HCT116 (cell line): ENCODE results near the gene DNAH10. TPM values are rescaled to one million over a fixed set of nuclear protein-coding genes. Genes with fewer than 3 reads are reported as not detected.

Experiments
- ATAC-seq: fragments of 200-7000 bp; cut with Tn5 transposase; 2 replicates; pipeline ENCODE4 v1.9.1; 2020; ENCODE audit warnings: mild to moderate bottlenecking, moderate library complexity
- BruUV-seq: library from RNA; stranded (reverse); fragments of 400-500 nt; replicated peaks from 2 replicates; lab custom pipeline; 2021; lab: Mats Ljungman, UMichigan
- CTCF ChIA-PET: fragments of 300-600 bp; sonication (Branson Sonifier 250); formaldehyde crosslinking; loops from one replicate; lab custom pipeline; 2021; ENCODE audit warnings: antibody characterized with exemption; lab: Charles Lee
- POLR2A ChIA-PET: fragments of 300-600, 350-600 bp; sonication (Branson Sonifier 250); formaldehyde crosslinking; loops from one replicate; lab custom pipeline; 2021; ENCODE audit warnings: antibody characterized with exemption; lab: Charles Lee
- RAD21 ChIA-PET, 2 experiments: fragments of 300-600 bp; sonication (Branson Sonifier 250); formaldehyde crosslinking; loops; one replicate each; lab custom pipeline; 2023; ENCODE audit warnings: low total read pairs in 2 of 2; ENCODE audit not compliant: uncharacterized antibody in 2 of 2, unreplicated experiment in 2 of 2, low non-redundant PET in 1 of 2; lab: Charles Lee
- DNase-seq: peaks from one replicate; pipeline ENCODE4 v3.0.0-alpha.2; 2010; ENCODE audit warnings: low read depth, low spot score
- H2AFZ ChIP-seq: fragments of 200-600 bp; shearing (Covaris generic), sonication (generic); 2 replicates; pipeline ENCODE4 v1.6.1; 2017; ENCODE audit warnings: low read depth, mixed run types, mixed read lengths, antibody characterized with exemption, low read length; ENCODE audit not compliant: poor library complexity, severe bottlenecking
- H3K27ac ChIP-seq: 2 replicates; pipeline ENCODE4 v1.5.1; 2012; ENCODE audit warnings: low read depth, low read length
- H3K27me3 ChIP-seq: fragments of 200-600 bp; sonication (generic); 2 replicates; pipeline ENCODE4 v1.6.1; 2016; ENCODE audit warnings: mixed run types, low read length, mixed read lengths; ENCODE audit not compliant: insufficient read depth
- H3K36me3 ChIP-seq, 2 experiments: fragments of 200-500 bp in 1 of 2; fragments of 200-600 bp in 1 of 2; sonication (Bioruptor generic) in 1 of 2; sonication (generic) in 1 of 2; 2 replicates each; pipeline versions ENCODE4 v1.5.1 to v1.6.1; 2014 to 2016; ENCODE audit warnings: low read length in 2 of 2, inconsistent platforms in 1 of 2, mixed read lengths in 1 of 2, mixed run types in 1 of 2; ENCODE audit not compliant: insufficient read depth in 2 of 2, control insufficient read depth in 1 of 2
- H3K4me1 ChIP-seq, 2 experiments: fragments of 200-600 bp in 1 of 2; sonication (generic) in 1 of 2; 2 replicates each; pipeline versions ENCODE4 v1.5.1 to v1.6.1; 2012 to 2017; ENCODE audit warnings: low read length in 2 of 2, inconsistent platforms in 1 of 2, mild to moderate bottlenecking in 1 of 2, mixed read lengths in 1 of 2, mixed run types in 1 of 2, moderate library complexity in 1 of 2; ENCODE audit not compliant: insufficient read depth in 2 of 2, control insufficient read depth in 1 of 2
- H3K4me2 ChIP-seq: fragments of 200-600 bp; sonication (generic); 2 replicates; pipeline ENCODE4 v1.6.1; 2017; ENCODE audit warnings: mixed run types, low read length, mixed read lengths
- H3K4me3 ChIP-seq, 2 experiments: fragments of 200-600 bp in 1 of 2; sonication (generic) in 1 of 2; replicated peaks in 1 of 2; 2 replicates each; pipeline ENCODE4 v1.5.1; 2011 to 2016; ENCODE audit warnings: low read length in 2 of 2, control low read depth in 1 of 2, low read depth in 1 of 2, mild to moderate bottlenecking in 1 of 2, mixed read lengths in 1 of 2, mixed run types in 1 of 2
- H3K79me2 ChIP-seq: fragments of 200-600 bp; sonication (generic); 2 replicates; pipeline ENCODE4 v1.6.1; 2017; ENCODE audit warnings: mild to moderate bottlenecking, mixed run types, low read length, moderate library complexity, mixed read lengths; ENCODE audit not compliant: insufficient read depth
- H3K9ac ChIP-seq: fragments of 200-600 bp; sonication (generic); 2 replicates; pipeline ENCODE4 v1.6.1; 2016; ENCODE audit warnings: low read length, mixed read lengths
- H3K9me2 ChIP-seq: fragments of 200-600 bp; sonication (generic), shearing (Covaris generic); 2 replicates; pipeline ENCODE4 v1.6.1; 2017; ENCODE audit warnings: mixed run types, mild to moderate bottlenecking, moderate library complexity; ENCODE audit not compliant: insufficient read depth
- H3K9me3 ChIP-seq, 2 experiments: fragments of 200-500 bp in 1 of 2; fragments of 200-600 bp in 1 of 2; sonication (Bioruptor generic) in 1 of 2; sonication (generic) in 1 of 2; 2 replicates each; pipeline ENCODE4 v1.6.1; 2014 to 2017; ENCODE audit warnings: low read length in 2 of 2, mixed read lengths in 2 of 2, inconsistent platforms in 1 of 2, low read depth in 1 of 2, mild to moderate bottlenecking in 1 of 2, mixed run types in 1 of 2, moderate library complexity in 1 of 2; ENCODE audit not compliant: control insufficient read depth in 1 of 2, insufficient read depth in 1 of 2
- H4K20me1 ChIP-seq: fragments of 200-600 bp; sonication (generic), shearing (Covaris generic); 2 replicates; pipeline ENCODE4 v1.6.1; 2017; ENCODE audit warnings: mixed run types, mild to moderate bottlenecking, moderate library complexity; ENCODE audit not compliant: insufficient read depth
- CBX3 ChIP-seq: IDR thresholded peaks from 2 replicates; pipeline ENCODE4 v1.6.1; 2012; ENCODE audit warnings: low read depth
- CEBPB ChIP-seq: IDR thresholded peaks from 2 replicates; pipeline ENCODE4 v1.6.1; 2012; ENCODE audit warnings: low read depth
- EGR1 ChIP-seq: IDR thresholded peaks from 2 replicates; pipeline ENCODE4 v1.6.1; 2012; ENCODE audit warnings: low read depth
- EZH2 ChIP-seq: fragments of 200-600 bp; sonication (generic); IDR thresholded peaks from 2 replicates; pipeline ENCODE4 v1.6.1; 2017; ENCODE audit warnings: antibody characterized with exemption, mixed run types
- FOSL1 ChIP-seq: IDR thresholded peaks from 2 replicates; pipeline ENCODE4 v1.6.1; 2012; ENCODE audit warnings: low read depth
- JUND ChIP-seq: IDR thresholded peaks from 2 replicates; pipeline ENCODE4 v1.6.1; 2012
- MAX ChIP-seq: IDR thresholded peaks from 2 replicates; pipeline ENCODE4 v1.6.1; 2012
- POLR2A ChIP-seq: IDR thresholded peaks from 2 replicates; pipeline ENCODE4 v1.7.0; 2011; ENCODE audit warnings: borderline replicate concordance; ENCODE audit not compliant: insufficient read depth, insufficient read length; ENCODE audit errors: extremely low read depth
- RAD21 ChIP-seq: IDR thresholded peaks from 2 replicates; pipeline ENCODE4 v1.6.1; 2012; ENCODE audit warnings: low read depth, mild to moderate bottlenecking
- SP1 ChIP-seq: IDR thresholded peaks from 2 replicates; pipeline ENCODE4 v1.6.1; 2012; ENCODE audit warnings: low read depth
- SRF ChIP-seq: IDR thresholded peaks from 2 replicates; pipeline ENCODE4 v1.6.1; 2012; ENCODE audit warnings: low read depth
- YY1 ChIP-seq: IDR thresholded peaks from 2 replicates; pipeline ENCODE4 v1.6.1; 2011; ENCODE audit warnings: low read length, low read depth, moderate library complexity, mild to moderate bottlenecking; ENCODE audit not compliant: insufficient replicate concordance; ENCODE audit errors: extremely low read depth
- ZNF274 ChIP-seq: fragments of 200-500 bp; sonication (Bioruptor generic); IDR thresholded peaks from 2 replicates; pipeline ENCODE4 v1.6.1; 2014; ENCODE audit warnings: mild to moderate bottlenecking, low read depth, low read length, inconsistent platforms
- intact Hi-C: fragments of 100-400 bp; cut with micrococcal nuclease; formaldehyde crosslinking; loops from 2 replicates; pipeline ENCODE4 v1.10.0; 2022
- total RNA-seq: library from RNA; stranded (reverse); gene quantifications from one replicate; pipeline ENCODE4 v1.2.1, GENCODE V29; 2021; ENCODE audit not compliant: unreplicated experiment
- TF ChIP-seq, protein P1 (sequence below), 3 experiments: fragments of 200-600 bp in 1 of 3; sonication (generic) in 1 of 3; IDR thresholded peaks in 2 of 3; conservative IDR thresholded peaks in 1 of 3; 2 replicates each; pipeline ENCODE4 v1.5.1; 2012 to 2017; ENCODE audit warnings: low read depth in 2 of 3, low read length in 2 of 3, antibody characterized with exemption in 1 of 3, borderline replicate concordance in 1 of 3, control low read depth in 1 of 3, mild to moderate bottlenecking in 1 of 3, mixed read lengths in 1 of 3, mixed run types in 1 of 3, moderate library complexity in 1 of 3; ENCODE audit not compliant: insufficient read depth in 1 of 3
- TF ChIP-seq, protein P2 (sequence below): IDR thresholded peaks from 2 replicates; pipeline ENCODE4 v1.6.1; 2012; ENCODE audit warnings: low read depth

DNAH10 gene
- total RNA-seq, 1 experiment from 2014 or later = 1.3 TPM

- BruUV-seq = no TSS peak
- H3K27me3 ChIP-seq = no peaks in the 10 kb centered on the region
- no peaks in the 10 kb centered on the region for H3K9me2 ChIP-seq
- peaks cover 20 to 34% of the 10 kb centered on the region in 2 experiments for H3K4me1 ChIP-seq
- intact Hi-C loops = loop anchor here (1.0 kb wide), 1 partner anchor 79 kb away; no protein-coding TSS in a partner anchor
- H3K9ac ChIP-seq = no peak overlapping the region
- no peak overlapping the region for H3K27ac ChIP-seq
- TF ChIP-seq JUND (peak; percentile 51; the same call in 1 of the 2 replicates), RAD21 (peak; percentile 56), EGR1 (no peak), FOSL1 (peak; percentile 53; the same call in 1 of the 2 replicates), MAX (no peak), ZNF274 (no peak), YY1 (no peak), EZH2 (no peak), SRF (no peak), CEBPB (peak; percentile 60), CBX3 (peak; percentile 41; the same call in 1 of the 2 replicates), POLR2A (no peak), SP1 (0 out of 2 replicates have a peak, but pooled peaks have one; percentile 8)
- TF ChIP-seq, protein P1, sequence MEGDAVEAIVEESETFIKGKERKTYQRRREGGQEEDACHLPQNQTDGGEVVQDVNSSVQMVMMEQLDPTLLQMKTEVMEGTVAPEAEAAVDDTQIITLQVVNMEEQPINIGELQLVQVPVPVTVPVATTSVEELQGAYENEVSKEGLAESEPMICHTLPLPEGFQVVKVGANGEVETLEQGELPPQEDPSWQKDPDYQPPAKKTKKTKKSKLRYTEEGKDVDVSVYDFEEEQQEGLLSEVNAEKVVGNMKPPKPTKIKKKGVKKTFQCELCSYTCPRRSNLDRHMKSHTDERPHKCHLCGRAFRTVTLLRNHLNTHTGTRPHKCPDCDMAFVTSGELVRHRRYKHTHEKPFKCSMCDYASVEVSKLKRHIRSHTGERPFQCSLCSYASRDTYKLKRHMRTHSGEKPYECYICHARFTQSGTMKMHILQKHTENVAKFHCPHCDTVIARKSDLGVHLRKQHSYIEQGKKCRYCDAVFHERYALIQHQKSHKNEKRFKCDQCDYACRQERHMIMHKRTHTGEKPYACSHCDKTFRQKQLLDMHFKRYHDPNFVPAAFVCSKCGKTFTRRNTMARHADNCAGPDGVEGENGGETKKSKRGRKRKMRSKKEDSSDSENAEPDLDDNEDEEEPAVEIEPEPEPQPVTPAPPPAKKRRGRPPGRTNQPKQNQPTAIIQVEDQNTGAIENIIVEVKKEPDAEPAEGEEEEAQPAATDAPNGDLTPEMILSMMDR (IDR thresholded peaks at IDR 0.05 in 2 of 3, conservative IDR thresholded peaks at IDR 0.05 in 1 of 3; ENCODE audit: borderline replicate concordance in 1 of 3, insufficient read depth in 1 of 3, low read depth in 2 of 3, low read length in 2 of 3) = peak; percentile 68 to 92 (median 77)
- TF ChIP-seq, protein P2, sequence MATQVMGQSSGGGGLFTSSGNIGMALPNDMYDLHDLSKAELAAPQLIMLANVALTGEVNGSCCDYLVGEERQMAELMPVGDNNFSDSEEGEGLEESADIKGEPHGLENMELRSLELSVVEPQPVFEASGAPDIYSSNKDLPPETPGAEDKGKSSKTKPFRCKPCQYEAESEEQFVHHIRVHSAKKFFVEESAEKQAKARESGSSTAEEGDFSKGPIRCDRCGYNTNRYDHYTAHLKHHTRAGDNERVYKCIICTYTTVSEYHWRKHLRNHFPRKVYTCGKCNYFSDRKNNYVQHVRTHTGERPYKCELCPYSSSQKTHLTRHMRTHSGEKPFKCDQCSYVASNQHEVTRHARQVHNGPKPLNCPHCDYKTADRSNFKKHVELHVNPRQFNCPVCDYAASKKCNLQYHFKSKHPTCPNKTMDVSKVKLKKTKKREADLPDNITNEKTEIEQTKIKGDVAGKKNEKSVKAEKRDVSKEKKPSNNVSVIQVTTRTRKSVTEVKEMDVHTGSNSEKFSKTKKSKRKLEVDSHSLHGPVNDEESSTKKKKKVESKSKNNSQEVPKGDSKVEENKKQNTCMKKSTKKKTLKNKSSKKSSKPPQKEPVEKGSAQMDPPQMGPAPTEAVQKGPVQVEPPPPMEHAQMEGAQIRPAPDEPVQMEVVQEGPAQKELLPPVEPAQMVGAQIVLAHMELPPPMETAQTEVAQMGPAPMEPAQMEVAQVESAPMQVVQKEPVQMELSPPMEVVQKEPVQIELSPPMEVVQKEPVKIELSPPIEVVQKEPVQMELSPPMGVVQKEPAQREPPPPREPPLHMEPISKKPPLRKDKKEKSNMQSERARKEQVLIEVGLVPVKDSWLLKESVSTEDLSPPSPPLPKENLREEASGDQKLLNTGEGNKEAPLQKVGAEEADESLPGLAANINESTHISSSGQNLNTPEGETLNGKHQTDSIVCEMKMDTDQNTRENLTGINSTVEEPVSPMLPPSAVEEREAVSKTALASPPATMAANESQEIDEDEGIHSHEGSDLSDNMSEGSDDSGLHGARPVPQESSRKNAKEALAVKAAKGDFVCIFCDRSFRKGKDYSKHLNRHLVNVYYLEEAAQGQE = no peak
- POLR2A ChIA-PET = no interaction called here
- no peaks in the 10 kb centered on the region for H4K20me1 ChIP-seq
- H3K79me2 ChIP-seq = no peaks in the 10 kb centered on the region
- H3K4me2 ChIP-seq = peak overlapping the region; percentile 26
- no peak overlapping the region for H2AFZ ChIP-seq
- H3K36me3 ChIP-seq = no peaks in the 10 kb centered on the region
- DNase-seq = peak; percentile 51
- ATAC-seq = peak; percentile 70
- H3K9me3 ChIP-seq = no peaks in the 10 kb centered on the region
- RAD21 ChIA-PET = no interaction called here
- CTCF ChIA-PET = interaction anchor here (0.7 to 1.9 kb wide), 12 partner anchors 8 to 386 kb away, joined by 3 to 10 read pairs (median 4); no protein-coding TSS in a partner anchor
- no peak overlapping the region for H3K4me3 ChIP-seq
These were observed 143.3 kb downstream of the DNAH10 start for GRCh38 chr12:123905319-123905925.
